ENCODE measurements around the gene RANBP3L. TPM values are rescaled to one million over a fixed set of nuclear protein-coding genes. Genes with fewer than 3 reads are reported as not detected.

The RANBP3L gene
- total RNA-seq, 1 donor from 2014 or later = not detected

DNA sequence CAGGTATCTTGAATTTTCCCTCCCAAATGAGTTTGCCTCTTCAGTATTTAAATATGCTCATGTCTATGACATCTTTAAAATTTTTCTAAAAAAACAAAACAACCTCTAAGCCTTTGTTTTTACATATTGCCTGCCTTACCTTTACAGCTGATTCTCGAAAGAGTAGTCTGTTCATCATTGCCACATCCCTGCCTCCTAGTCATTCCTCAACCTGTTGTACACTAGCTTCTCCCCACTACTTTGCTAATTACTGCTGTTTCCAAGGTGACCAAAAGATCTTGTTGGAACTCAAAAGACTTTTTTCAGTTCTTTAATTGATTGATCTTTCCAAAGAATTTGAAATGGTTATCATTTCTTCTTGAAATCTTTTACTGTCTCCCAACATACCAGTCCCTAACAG, 58.0 kb downstream of the RANBP3L start:
- FAIRE-seq (no peak), DNase-seq (ENCODE audit: low read depth) (no peak)
- Histone ChIP-seq H3K4me3 (ENCODE audit: low read depth, low read length) (no peak overlapping the region), H3K36me3 (ENCODE audit: control insufficient read depth, insufficient read depth, low read length) (no peaks in the 10 kb centered on the region), H3K27me3 (ENCODE audit: control insufficient read depth, insufficient read depth, low read length) (no peaks in the 10 kb centered on the region)
- TF ChIP-seq CTCF (IDR thresholded peaks at IDR 0.05; ENCODE audit: insufficient read depth, low read length, severe bottlenecking) = no peak

- H3K4me3 ChIP-seq (ENCODE audit: low read depth, low read length) = peak overlapping the region; percentile 93
Measured at GRCh38 chr5:36242534-36243485, 58.9 kb downstream of the RANBP3L start.

DNA sequence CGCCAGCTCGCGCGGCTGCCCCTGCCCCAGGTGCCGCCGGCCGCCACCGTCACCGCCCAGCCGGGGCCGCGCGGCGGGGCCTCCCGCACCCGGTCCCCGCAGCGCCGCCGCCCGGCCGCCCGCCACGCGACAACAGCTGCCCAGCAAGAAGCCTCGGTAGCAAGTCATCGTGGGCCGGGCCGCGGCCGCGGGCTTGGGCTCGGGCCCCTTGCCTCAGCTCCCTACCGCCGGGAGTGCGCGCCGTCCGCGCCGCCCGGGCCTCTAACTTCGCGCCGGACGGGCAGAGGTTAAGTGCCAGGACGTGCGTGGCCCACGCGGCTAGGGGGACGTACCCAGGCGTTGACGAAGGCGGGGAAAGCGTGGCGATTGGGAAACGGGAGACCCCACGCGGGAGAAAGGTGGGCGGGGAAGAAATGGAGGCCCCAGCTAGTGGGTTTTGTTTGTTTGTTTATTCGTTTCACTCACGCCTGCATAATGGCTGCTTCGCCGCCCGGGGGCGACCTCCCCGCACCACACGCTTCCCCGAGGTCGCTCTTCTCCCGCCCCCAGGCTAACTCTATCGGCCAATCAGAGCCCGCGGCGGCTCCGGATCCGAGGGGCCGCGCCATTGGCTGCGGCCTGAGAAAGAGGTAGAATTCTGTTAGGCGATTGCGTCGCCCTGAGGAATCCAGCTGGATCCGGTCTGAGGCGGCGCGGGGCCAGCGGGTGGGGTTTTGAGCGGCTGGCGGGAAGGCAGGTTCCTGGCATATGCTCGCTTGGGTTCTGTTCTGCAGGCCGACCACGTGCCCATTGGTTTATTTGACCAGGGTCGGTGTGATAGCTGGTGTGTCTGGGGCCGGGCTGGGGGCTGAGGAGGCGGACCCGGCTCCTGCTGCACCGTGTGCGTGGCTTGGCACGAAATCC, 59.8 kb downstream of the RANBP3L start, which contains the start of gene NADK2:
TSS of gene NADK2 (minus strand) at position 295 of the 903 bp plus-strand sequence. CDS start at position 168, 127 bp downstream.
- no peak for FAIRE-seq

More at GRCh38 chr5:36242534-36243485, 58.9 kb downstream of the RANBP3L start:
- H3K27me3 ChIP-seq (ENCODE audit: control insufficient read depth, insufficient read depth, low read length) = no peaks in the 10 kb centered on the region
- FAIRE-seq = no peak
- no peak for DNase-seq (ENCODE audit: low read depth)
- no peaks in the 10 kb centered on the region for H3K36me3 ChIP-seq (ENCODE audit: control insufficient read depth, insufficient read depth, low read length)
- no peak for TF ChIP-seq CTCF (IDR thresholded peaks at IDR 0.05; ENCODE audit: insufficient read depth, low read length, severe bottlenecking)

GRCh38 chr5:36240779-36241630, 60.7 kb downstream of the RANBP3L start:
- H3K27me3 ChIP-seq (ENCODE audit: control insufficient read depth, insufficient read depth, low read length) = no peaks in the 10 kb centered on the region
- FAIRE-seq = no peak
- H3K4me3 ChIP-seq (ENCODE audit: low read depth, low read length) = peak overlapping the region; percentile 93
- no peak for TF ChIP-seq CTCF (IDR thresholded peaks at IDR 0.05; ENCODE audit: insufficient read depth, low read length, severe bottlenecking)
- H3K36me3 ChIP-seq (ENCODE audit: control insufficient read depth, insufficient read depth, low read length) = no peaks in the 10 kb centered on the region
- DNase-seq (ENCODE audit: low read depth) = peak; percentile 41

More for the DNA sequence above, 59.8 kb downstream of the RANBP3L start, which contains the start of gene NADK2:
- H3K4me3 ChIP-seq (ENCODE audit: low read depth, low read length) = peak within 1 kb of the TSS; percentile 93
- H3K36me3 ChIP-seq (ENCODE audit: control insufficient read depth, insufficient read depth, low read length) = no peaks in the 10 kb centered on the region
- H3K27me3 ChIP-seq (ENCODE audit: control insufficient read depth, insufficient read depth, low read length) = no peaks in the 10 kb centered on the region
- peak; percentile 71 for TF ChIP-seq CTCF (IDR thresholded peaks at IDR 0.05; ENCODE audit: insufficient read depth, low read length, severe bottlenecking)
- peak; percentile 83 for DNase-seq (ENCODE audit: low read depth)

Measured in bronchial epithelial cell (primary cell).